ENCODE measurements around the gene MLYCD.

Gene MLYCD

DNA sequence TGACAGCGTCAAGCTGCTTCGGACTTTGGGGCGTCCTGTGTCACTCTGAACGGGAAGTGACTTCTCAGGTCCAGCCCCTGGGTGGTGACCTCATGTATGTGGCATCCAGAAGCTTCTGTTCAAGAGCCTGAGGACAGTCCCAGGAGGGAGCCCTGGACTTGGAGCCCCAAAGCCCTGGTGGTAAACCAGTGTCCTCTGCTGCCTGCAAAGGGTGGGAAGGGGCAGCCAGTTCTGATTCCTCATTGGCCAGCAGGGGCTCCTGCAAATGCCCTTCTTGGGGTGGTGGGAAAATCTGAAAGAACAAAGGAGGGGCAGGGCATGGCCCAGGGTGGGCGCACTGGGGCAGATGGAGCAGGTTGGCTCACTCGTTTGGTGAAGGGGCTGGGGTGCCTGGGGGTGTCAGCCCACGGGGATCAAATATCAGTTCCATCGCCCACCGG, 55.7 kb downstream of the MLYCD start:
- Histone ChIP-seq H3K4me2 (ENCODE audit: low read length) (peak overlapping the region; percentile 98), H3K4me1 (ENCODE audit: low read length) (peaks cover 19% of the 10 kb centered on the region), H2AFZ (ENCODE audit: low read depth, low read length) (no peak overlapping the region), H3K9ac (ENCODE audit: low read length) (no peak overlapping the region), H3K9me3 (ENCODE audit: insufficient read depth, low read length) (no peaks in the 10 kb centered on the region), H3K27me3 (ENCODE audit: low read depth, low read length) (peaks cover 13% of the 10 kb centered on the region; the same call in 1 of the 2 replicates), H3K4me3 (ENCODE audit: low read length) (no peak overlapping the region), H3K27ac (ENCODE audit: low read length) (no peak overlapping the region), H4K20me1 (ENCODE audit: insufficient read depth, low read length) (no peaks in the 10 kb centered on the region), H3K79me2 (ENCODE audit: low read length) (no peaks in the 10 kb centered on the region), H3K36me3 (replicated peaks; ENCODE audit: low read depth, low read length) (no peaks in the 10 kb centered on the region)
- no peak for TF ChIP-seq EZH2phosphoT487 (IDR thresholded peaks at IDR 0.05; ENCODE audit: low read depth)
- no peak for TF ChIP-seq CTCF (IDR thresholded peaks at IDR 0.05; ENCODE audit: low read depth, low read length)

GRCh38 chr16:83955218-83956130, 56.6 kb downstream of the MLYCD start:
- peaks cover 19% of the 10 kb centered on the region for H3K4me1 ChIP-seq (ENCODE audit: low read length)
- no peaks in the 10 kb centered on the region for H3K79me2 ChIP-seq (ENCODE audit: low read length)
- no peak overlapping the region for H3K27ac ChIP-seq (ENCODE audit: low read length)
- H3K27me3 ChIP-seq (ENCODE audit: low read depth, low read length) = peaks cover 13% of the 10 kb centered on the region; the same call in 1 of the 2 replicates
- no peak overlapping the region for H3K4me2 ChIP-seq (ENCODE audit: low read length)
- H3K9me3 ChIP-seq (ENCODE audit: insufficient read depth, low read length) = no peaks in the 10 kb centered on the region
- no peak overlapping the region for H2AFZ ChIP-seq (ENCODE audit: low read depth, low read length)
- no peak overlapping the region for H3K9ac ChIP-seq (ENCODE audit: low read length)
- H3K36me3 ChIP-seq (replicated peaks; ENCODE audit: low read depth, low read length) = no peaks in the 10 kb centered on the region
- no peak overlapping the region for H3K4me3 ChIP-seq (ENCODE audit: low read length)
- no peak for TF ChIP-seq EZH2phosphoT487 (IDR thresholded peaks at IDR 0.05; ENCODE audit: low read depth)
- TF ChIP-seq CTCF (IDR thresholded peaks at IDR 0.05; ENCODE audit: low read depth, low read length) = no peak
- no peaks in the 10 kb centered on the region for H4K20me1 ChIP-seq (ENCODE audit: insufficient read depth, low read length)

DNA sequence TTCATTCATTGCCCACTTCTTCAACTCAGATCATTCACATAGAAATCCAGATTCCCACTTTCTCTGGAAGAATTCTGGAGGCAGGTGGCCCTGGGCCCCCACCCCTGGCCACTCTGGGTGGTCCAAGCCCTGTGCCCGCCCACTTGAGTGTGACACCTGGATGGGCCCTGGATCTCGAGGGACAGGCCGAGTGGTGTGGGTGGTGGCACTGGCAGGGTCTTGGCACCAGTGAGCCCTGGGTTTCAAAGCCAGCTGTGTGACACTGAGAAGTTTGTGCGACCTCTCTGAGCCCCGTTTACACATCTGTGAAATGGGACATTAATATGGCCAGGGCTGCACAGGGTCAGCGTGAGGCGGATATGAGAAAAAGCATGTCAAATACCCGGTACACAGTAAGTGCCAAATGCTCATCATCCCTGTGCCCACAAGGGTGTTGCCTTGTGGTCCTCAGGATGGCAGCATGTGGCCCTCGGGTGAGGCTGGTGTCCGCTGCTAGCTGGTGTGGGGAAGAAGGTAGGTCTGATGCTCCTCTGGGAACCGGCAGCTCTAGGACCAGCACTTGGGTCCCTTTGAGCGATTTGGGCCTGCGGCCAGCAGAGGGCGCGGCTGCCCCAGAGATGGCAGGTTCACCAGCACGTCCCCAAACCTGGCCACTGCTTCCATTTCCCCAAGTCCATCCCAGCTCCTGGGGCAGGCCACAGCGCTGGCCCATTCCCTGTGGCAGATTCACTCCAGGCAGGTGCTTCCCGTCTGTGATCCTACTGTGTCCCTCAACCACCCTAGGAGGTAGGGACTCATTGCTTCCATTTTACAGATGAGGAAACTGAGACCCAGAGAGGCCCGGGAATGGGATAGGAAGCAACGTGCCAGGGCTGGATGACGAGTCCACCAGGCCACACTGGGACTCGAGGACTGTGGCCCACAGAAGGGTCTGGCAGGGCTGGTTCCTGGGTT, 57.7 kb downstream of the MLYCD start:
- Histone ChIP-seq H4K20me1 (ENCODE audit: insufficient read depth, low read length) (no peaks in the 10 kb centered on the region), H2AFZ (ENCODE audit: low read depth, low read length) (peak overlapping the region; percentile 64), H3K4me2 (ENCODE audit: low read length) (peak overlapping the region; percentile 70), H3K4me3 (ENCODE audit: low read length) (peak overlapping the region; percentile 44), H3K27ac (ENCODE audit: low read length) (no peak overlapping the region), H3K36me3 (replicated peaks; ENCODE audit: low read depth, low read length) (no peaks in the 10 kb centered on the region), H3K4me1 (ENCODE audit: low read length) (peaks cover 19% of the 10 kb centered on the region), H3K9me3 (ENCODE audit: insufficient read depth, low read length) (no peaks in the 10 kb centered on the region), H3K9ac (ENCODE audit: low read length) (no peak overlapping the region; the same call in 1 of the 2 replicates), H3K27me3 (ENCODE audit: low read depth, low read length) (peaks cover 13% of the 10 kb centered on the region; the same call in 1 of the 2 replicates), H3K79me2 (ENCODE audit: low read length) (no peaks in the 10 kb centered on the region)
- TF ChIP-seq EZH2phosphoT487 (IDR thresholded peaks at IDR 0.05; ENCODE audit: low read depth) = no peak
- peak; percentile 88 for TF ChIP-seq CTCF (IDR thresholded peaks at IDR 0.05; ENCODE audit: low read depth, low read length)
